GF-D8 (cell line): ENCODE results near the gene DYNC2H1.

Experiments
- DNase-seq: peaks from one replicate; lab custom pipeline; 2025; lab: John Stamatoyannopoulos, UW

DYNC2H1 gene

DNA sequence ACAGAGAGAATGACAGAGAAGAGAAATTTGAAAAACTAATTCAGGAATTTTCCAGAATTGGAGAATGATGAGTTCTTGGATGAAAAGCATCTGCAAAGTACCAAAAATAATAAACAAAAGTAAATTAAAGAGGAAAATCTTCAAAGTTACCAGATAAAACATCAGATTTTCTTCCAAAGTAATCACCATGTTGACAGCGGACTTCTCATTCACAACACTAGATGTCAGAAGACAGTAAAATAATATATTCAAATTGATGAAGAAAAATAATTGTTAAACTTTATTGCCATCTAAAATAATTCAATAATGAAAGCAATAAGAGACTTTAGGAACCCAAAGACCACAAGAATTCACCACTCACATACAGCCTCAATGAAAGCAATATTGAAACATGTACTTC, 355.2 kb downstream of the DYNC2H1 start:
- no peak for DNase-seq

DNA sequence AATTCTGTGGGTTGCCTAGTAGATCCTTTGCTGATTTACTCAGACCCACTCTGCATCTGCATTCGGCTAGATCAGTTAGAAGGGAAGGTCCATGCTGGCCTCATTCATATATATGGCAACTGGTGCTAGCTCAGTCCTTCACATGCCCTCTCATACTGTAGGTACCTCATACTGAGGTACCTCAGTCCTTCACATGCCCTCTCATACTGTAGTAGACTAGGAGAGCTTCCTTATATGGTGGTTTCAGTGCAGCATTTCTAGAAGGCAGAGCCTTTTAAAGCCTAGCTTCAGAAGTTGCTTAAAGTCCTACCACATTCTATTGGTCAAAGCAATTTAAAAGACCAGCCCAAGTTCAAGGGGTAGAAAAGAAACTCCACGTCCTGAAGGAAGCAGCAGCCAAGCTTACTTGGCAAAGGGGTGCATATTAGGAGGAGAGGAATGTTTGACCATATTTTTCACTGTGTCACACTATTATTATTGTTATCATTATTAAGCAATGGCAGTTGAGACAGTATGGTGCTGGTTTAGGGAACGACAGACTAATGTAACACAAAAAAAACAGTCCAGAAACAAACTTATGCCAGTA, 356.4 kb downstream of the DYNC2H1 start:
- no peak for DNase-seq

DNA sequence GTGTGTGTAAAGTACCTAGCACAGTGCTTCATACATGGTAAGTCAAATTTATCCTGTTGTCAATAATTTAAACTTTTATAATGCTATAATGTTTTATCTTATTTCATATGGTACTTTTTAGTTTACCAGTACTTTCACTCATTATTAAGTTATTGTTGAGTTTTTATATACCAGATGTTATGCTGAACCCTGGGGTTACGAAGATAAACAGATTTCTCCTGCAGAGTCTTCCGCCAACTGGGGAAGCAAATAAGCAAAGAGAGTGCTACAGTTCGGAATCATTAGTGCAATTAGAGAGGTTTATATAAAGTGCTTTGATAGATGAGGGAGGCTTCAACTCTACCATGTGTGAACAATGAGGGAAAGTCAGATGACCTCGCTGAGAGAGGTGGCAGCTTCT, 362.3 kb downstream of the DYNC2H1 start:
- DNase-seq = no peak

- DNase-seq = no peak
Observed at GRCh38 chr11:103476874-103477273, 367.6 kb downstream of the DYNC2H1 start.

- DNase-seq = no peak
Observed at GRCh38 chr11:103480421-103480820, 371.2 kb downstream of the DYNC2H1 start.

GRCh38 chr11:103483996-103484395, 374.8 kb downstream of the DYNC2H1 start:
- no peak for DNase-seq

- DNase-seq = no peak
Observed at GRCh38 chr11:103484545-103484944, 375.3 kb downstream of the DYNC2H1 start.

DNA sequence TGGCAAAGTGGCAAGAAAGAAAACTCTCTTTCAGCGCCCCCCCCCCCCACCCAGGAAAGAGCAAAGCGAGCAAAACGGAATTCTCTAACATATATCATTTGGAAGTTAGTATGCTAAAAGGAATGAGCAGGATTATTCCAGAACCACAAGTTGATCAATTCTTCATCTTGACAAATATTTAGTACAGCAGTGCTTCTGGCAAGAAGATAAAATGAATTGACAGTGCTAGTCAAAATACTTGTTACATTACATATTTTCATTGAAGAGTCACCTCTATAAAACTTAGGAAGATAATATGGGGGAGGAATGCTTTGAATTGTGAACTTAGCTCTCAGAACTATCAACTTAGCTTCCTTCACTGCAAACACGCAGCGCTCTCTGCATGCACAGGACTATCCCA, 377.4 kb downstream of the DYNC2H1 start:
- no peak for DNase-seq

DNA sequence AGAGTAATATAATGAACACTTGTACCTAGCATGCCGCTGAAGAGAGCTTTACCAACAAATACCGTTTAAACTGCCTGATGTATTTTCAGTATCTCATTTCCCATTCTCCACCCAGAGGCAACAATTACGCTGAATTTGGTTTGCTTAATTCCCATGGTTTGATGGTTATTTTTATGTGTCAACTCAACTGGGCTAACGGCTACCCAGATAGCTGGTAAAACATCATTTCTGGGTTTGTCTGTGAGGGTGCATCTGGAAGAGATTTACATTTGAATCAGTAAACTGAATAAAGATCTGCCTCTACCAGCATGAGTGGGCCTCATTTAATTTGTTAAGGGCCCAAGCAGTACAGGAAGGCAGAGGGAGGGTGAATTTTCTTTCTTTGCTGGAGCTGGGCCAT, 377.9 kb downstream of the DYNC2H1 start:
- DNase-seq = no peak

GRCh38 chr11:103488031-103488461, 378.8 kb downstream of the DYNC2H1 start:
- DNase-seq = no peak

GRCh38 chr11:103488579-103488978, 379.4 kb downstream of the DYNC2H1 start:
- no peak for DNase-seq

DNA sequence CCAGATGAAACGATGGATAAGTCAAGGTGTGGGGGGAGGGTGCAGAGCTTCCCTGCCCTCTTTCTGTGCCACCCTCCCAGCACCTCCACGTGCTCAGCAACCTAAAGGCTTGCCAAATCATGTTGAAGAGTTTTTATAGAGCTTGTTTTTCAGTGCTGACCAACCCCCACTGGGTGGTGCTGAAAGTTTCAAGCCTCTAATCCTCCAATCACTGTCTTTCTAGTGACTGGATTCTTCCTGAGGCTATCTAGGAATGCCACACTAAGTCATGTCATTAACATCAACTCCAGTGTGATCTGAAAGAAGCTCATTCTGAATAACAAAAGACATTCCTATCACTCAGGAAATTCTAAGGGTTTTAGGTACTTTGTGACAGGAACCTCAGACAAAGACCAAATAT, 382.6 kb downstream of the DYNC2H1 start:
- no peak for DNase-seq

GRCh38 chr11:103494491-103494890, 385.3 kb downstream of the DYNC2H1 start:
- DNase-seq = no peak

GRCh38 chr11:103497268-103497667, 388.0 kb downstream of the DYNC2H1 start:
- DNase-seq = no peak

DNA sequence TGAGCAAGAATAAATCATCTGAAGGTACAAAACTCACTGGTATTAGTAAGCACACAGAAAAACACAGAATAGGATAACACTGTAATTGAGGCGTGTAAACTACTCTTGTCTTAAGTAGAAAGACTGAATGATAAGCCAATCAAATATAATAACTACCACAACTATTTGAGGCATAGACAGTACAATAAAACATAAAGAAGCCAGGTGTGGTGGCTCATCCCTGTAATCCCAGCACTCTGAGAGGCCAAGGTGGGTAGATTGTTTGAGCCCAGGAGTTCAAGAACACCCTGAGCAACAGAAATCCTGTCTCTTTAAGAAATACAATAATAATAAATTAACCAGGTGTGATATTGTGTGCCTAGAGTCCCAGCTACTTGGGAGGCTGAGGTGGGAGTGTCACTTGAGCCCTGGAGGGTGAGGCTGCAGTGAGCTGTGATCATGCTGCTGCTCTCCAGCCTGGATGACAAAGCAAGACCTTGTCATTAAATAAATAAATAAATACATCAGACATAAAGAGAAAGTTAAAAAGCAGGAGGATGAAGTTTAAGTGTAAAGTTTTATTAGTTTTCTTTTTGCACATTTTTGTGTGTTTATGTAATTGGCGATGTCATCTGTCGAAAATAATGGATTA, 390.6 kb downstream of the DYNC2H1 start:
- DNase-seq = no peak

- DNase-seq = no peak
Observed at GRCh38 chr11:103515283-103515682, 406.1 kb downstream of the DYNC2H1 start.

- DNase-seq = no peak
Observed at GRCh38 chr11:103520792-103521191, 411.6 kb downstream of the DYNC2H1 start.

- no peak for DNase-seq
Observed at GRCh38 chr11:103525069-103525468, 415.8 kb downstream of the DYNC2H1 start.

DNA sequence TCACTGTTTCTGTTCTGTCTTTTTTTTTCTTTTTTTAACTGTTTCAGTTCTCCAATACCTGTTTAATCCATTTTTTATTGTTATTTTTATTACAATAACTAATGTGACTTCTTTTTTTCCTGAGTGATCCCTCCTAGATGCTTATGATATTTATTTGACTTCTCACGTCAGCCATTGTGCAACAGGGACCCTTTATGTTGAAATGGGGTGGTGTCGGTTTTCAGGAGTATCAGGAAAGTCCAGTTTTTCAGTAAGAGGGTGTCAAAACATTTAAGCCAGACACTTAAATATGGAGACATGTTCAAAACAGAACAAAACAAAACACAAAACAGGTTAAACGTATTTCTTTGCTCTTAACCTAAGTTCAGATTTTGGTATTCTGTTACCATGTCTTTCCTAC, 418.8 kb downstream of the DYNC2H1 start:
- no peak for DNase-seq

DNA sequence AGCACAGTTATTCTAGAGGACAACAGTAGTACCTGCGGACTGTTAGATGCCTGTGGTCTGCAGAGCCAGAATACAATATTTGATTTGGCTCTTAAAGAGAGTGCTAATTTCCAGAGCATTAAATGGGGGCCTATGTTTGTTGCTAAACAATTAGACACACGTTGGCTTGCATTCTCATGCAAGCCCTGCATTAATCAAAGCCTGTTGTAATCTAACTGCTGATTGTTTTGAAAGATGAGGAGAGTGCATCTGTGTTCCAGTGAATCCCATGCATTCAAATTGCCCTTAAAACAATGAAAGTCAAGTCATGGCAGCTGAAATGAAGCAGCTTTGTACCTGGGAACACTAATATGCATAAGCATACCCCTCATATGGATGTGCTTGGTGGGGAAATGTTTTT, 419.4 kb downstream of the DYNC2H1 start:
- no peak for DNase-seq

- no peak for DNase-seq
Observed at GRCh38 chr11:103529181-103529684, 420.0 kb downstream of the DYNC2H1 start.
